ENCODE measurements around the gene TATDN2. TPM values are rescaled to one million over a fixed set of nuclear protein-coding genes. Genes with fewer than 3 reads are reported as not detected.

The TATDN2 gene
- total and polyA plus RNA-seq, 9 of the 15 experiments (the other 6 are each of a cell fraction or from before 2014, with no cell fraction given) = 5.2 to 44.7 (median 25.8) TPM

DNA sequence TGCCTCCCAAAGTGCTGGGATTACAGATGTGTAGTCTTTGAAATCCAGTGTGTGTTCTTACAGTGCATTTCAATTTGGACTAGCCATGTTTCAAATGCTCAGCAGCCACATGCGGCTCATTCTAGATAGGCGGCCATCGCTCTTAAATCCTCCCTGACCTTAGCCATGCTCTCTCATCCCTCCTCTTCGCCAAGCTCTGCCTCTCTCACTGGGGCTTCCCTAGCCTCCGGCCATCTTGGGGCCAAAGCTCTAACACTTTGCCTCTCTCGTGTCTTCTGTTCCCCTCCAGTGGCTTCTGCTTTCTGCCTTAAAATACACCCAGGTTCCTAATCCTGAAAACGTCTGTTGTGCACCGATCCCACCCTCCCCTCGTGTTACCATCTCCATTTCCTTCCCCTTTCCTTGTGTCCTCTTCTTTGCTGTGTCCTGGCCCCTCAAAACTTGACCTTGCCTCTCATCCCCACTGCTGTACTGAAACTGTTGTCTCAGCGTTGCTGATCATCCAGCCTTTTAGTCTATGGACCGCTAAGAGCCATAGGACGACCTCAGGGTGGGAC lies 45.8 kb downstream of the TATDN2 start (continued):
- TF ChIP-seq MGA (IDR thresholded peaks at IDR 0.05) (no peak), FOS (IDR thresholded peaks at IDR 0.05; ENCODE audit: extremely low read depth, insufficient read length) (no peak), ZNF23 (CRISPR knock-in tag; IDR thresholded peaks at IDR 0.05) (no peak), ZFP36 (IDR thresholded peaks at IDR 0.05; ENCODE audit: low read depth, low read length, partially characterized antibody) (peak; percentile 32), ZNF551 (CRISPR knock-in tag; IDR thresholded peaks at IDR 0.05) (no peak), MAX (CRISPR knock-in tag; IDR thresholded peaks at IDR 0.05) (peak; percentile 34), NCOA6 (IDR thresholded peaks at IDR 0.05) (no peak), FOXA3 (CRISPR knock-in tag; conservative IDR thresholded peaks at IDR 0.05 in 1 of 2, IDR thresholded peaks at IDR 0.05 in 1 of 2) (peak in 1 of 2 experiments; percentile 50; a peak in 1 of 4 replicates), ZNF347 (CRISPR knock-in tag; IDR thresholded peaks at IDR 0.05; ENCODE audit: low read depth) (no peak), EHMT2 (IDR thresholded peaks at IDR 0.05) (no peak), MEIS2 (IDR thresholded peaks at IDR 0.05; ENCODE audit: partially characterized antibody) (no peak), ZNF140 (CRISPR knock-in tag; IDR thresholded peaks at IDR 0.05) (no peak), RNF2 (IDR thresholded peaks at IDR 0.05) (no peak), HBP1 (CRISPR knock-in tag; IDR thresholded peaks at IDR 0.05) (no peak)
- TF ChIP-seq, protein P1, sequence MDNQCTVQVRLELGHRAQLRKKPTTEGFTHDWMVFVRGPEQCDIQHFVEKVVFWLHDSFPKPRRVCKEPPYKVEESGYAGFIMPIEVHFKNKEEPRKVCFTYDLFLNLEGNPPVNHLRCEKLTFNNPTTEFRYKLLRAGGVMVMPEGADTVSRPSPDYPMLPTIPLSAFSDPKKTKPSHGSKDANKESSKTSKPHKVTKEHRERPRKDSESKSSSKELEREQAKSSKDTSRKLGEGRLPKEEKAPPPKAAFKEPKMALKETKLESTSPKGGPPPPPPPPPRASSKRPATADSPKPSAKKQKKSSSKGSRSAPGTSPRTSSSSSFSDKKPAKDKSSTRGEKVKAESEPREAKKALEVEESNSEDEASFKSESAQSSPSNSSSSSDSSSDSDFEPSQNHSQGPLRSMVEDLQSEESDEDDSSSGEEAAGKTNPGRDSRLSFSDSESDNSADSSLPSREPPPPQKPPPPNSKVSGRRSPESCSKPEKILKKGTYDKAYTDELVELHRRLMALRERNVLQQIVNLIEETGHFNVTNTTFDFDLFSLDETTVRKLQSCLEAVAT (IDR thresholded peaks at IDR 0.05) = no peak

Measured in K562 (cell line).